B cell (primary cell): Measurements from ENCODE around the gene SGSM1. TPM values are rescaled to one million over a fixed set of nuclear protein-coding genes. Genes with fewer than 3 reads are reported as not detected.

ENCODE experiments used
- ATAC-seq: fragments of 200-7000 bp; cut with Tn5 transposase; one replicate; pipeline ENCODE4 v1.10.0; 2021; ENCODE audit warnings: low read depth, mild to moderate bottlenecking, moderate number of reproducible peaks, moderate library complexity
- CTCF ChIA-PET: fragments of 350-600 bp; sonication (Branson Sonifier 250); formaldehyde crosslinking; loops from one replicate; lab custom pipeline; 2021; ENCODE audit warnings: antibody characterized with exemption, inconsistent platforms; lab: Charles Lee
- POLR2A ChIA-PET: fragments of 350-600 bp; sonication (Branson Sonifier 250); formaldehyde crosslinking; loops from one replicate; lab custom pipeline; 2021; ENCODE audit warnings: antibody characterized with exemption; lab: Charles Lee
- DNase-seq: peaks from one replicate; pipeline ENCODE4 v3.0.0; 2013
- H2AFZ ChIP-seq: 2 replicates; pipeline ENCODE4 v1.6.1; 2012; ENCODE audit warnings: mild to moderate bottlenecking, low read depth, low read length; ENCODE audit not compliant: insufficient read depth, poor library complexity, severe bottlenecking
- H3K27ac ChIP-seq, 2 donors: 1 replicate in 1 of 2; 2 replicates in 1 of 2; pipeline ENCODE4 v1.5.1; 2012 to 2013; ENCODE audit warnings: low read length in 2 of 2, mild to moderate bottlenecking in 2 of 2, moderate library complexity in 1 of 2
- H3K27me3 ChIP-seq, 4 experiments: fragments of 200-600 bp in 1 of 4; sonication (generic) in 1 of 4; replicated peaks in 1 of 4; 1 replicate in 2 of 4; 2 replicates in 2 of 4; pipeline versions ENCODE4 v1.6.1 to v1.7.0; 2013 to 2016; ENCODE audit warnings: low read length in 3 of 4, mild to moderate bottlenecking in 2 of 4, mixed read lengths in 1 of 4, moderate library complexity in 1 of 4; ENCODE audit not compliant: insufficient read depth in 4 of 4, control insufficient read depth in 3 of 4; ENCODE audit errors: control extremely low read depth in 1 of 4
- H3K36me3 ChIP-seq, 2 experiments: replicated peaks in 1 of 2; 1 replicate in 1 of 2; 2 replicates in 1 of 2; pipeline versions ENCODE4 v1.6.1 to v1.7.1; 2013; ENCODE audit warnings: low read length in 1 of 2; ENCODE audit not compliant: insufficient read depth in 2 of 2, control insufficient read depth in 1 of 2; ENCODE audit errors: control extremely low read depth in 1 of 2, extremely low read depth in 1 of 2
- H3K4me1 ChIP-seq, 2 donors: fragments of 200-600 bp in 1 of 2; sonication (generic) in 1 of 2; 1 replicate in 1 of 2; 2 replicates in 1 of 2; pipeline versions ENCODE4 v1.5.1 to v1.6.1; 2013 to 2017; ENCODE audit warnings: low read length in 2 of 2; ENCODE audit not compliant: control insufficient read depth in 2 of 2, insufficient read depth in 2 of 2
- H3K4me2 ChIP-seq: replicated peaks from 2 replicates; pipeline ENCODE3; 2012; ENCODE audit warnings: mild to moderate bottlenecking, low read depth, low read length; ENCODE audit not compliant: poor library complexity, severe bottlenecking
- H3K4me3 ChIP-seq, 5 experiments: fragments of 200-600 bp in 1 of 5; sonication (generic) in 1 of 5; 1 replicate in 3 of 5; 2 replicates in 2 of 5; pipeline versions ENCODE4 v1.5.1 to v1.7.0; 2011 to 2016; ENCODE audit warnings: low read length in 4 of 5, mild to moderate bottlenecking in 4 of 5, low read depth in 2 of 5, control low read depth in 1 of 5, moderate library complexity in 1 of 5; ENCODE audit not compliant: insufficient read depth in 1 of 5; ENCODE audit errors: control extremely low read depth in 1 of 5, extremely low read depth in 1 of 5
- H3K79me2 ChIP-seq: fragments of 200-600 bp; sonication (generic); one replicate; pipeline ENCODE4 v1.6.0; 2016; ENCODE audit warnings: low read length; ENCODE audit not compliant: control insufficient read depth, insufficient read depth
- H3K9ac ChIP-seq: fragments of 200-600 bp; sonication (generic); 2 replicates; pipeline ENCODE4 v1.6.1; 2017; ENCODE audit warnings: mild to moderate bottlenecking, low read length, moderate library complexity
- H3K9me3 ChIP-seq, 3 donors: one replicate each; pipeline versions ENCODE4 v1.6.1 to v1.7.1; 2013; ENCODE audit warnings: low read length in 2 of 3; ENCODE audit not compliant: control insufficient read depth in 2 of 3, insufficient read depth in 1 of 3; ENCODE audit errors: control extremely low read depth in 1 of 3
- H4K20me1 ChIP-seq: 2 replicates; pipeline ENCODE4 v1.6.0; 2012; ENCODE audit warnings: mild to moderate bottlenecking, low read length; ENCODE audit not compliant: insufficient read depth, control insufficient read depth, poor library complexity, severe bottlenecking
- H3K27ac Mint-ChIP-seq: one replicate; pipeline ENCODE4 v1.8.0; 2021; ENCODE audit warnings: mixed read lengths
- H3K27me3 Mint-ChIP-seq: one replicate; pipeline ENCODE4 v1.8.0; 2021; ENCODE audit warnings: mixed read lengths
- H3K4me1 Mint-ChIP-seq: one replicate; pipeline ENCODE4 v1.8.0; 2021; ENCODE audit warnings: mixed read lengths
- H3K4me3 Mint-ChIP-seq: one replicate; pipeline ENCODE4 v1.8.0; 2021; ENCODE audit warnings: mixed read lengths
- H3K9me3 Mint-ChIP-seq: one replicate; pipeline ENCODE4 v1.8.0; 2022; ENCODE audit warnings: mixed read lengths; ENCODE audit not compliant: insufficient read depth
- EZH2 ChIP-seq: IDR thresholded peaks from 2 replicates; pipeline ENCODE4 v1.6.1; 2012; ENCODE audit warnings: borderline replicate concordance, low read depth, mild to moderate bottlenecking, moderate library complexity, low read length; ENCODE audit not compliant: insufficient read depth, poor library complexity, severe bottlenecking
- WGBS: methylation state at CpG from one replicate; pipeline ENCODE4 v1.1.5; 2013; ENCODE audit warnings: missing lambda C conversion rate; ENCODE audit not compliant: insufficient coverage; 5-methylcytosine and 5-hydroxymethylcytosine counted together
- intact Hi-C: fragments of 100-400 bp; cut with micrococcal nuclease; formaldehyde crosslinking; loops from one replicate; pipeline ENCODE4 v1.10.0; 2022
- polyA plus RNA-seq: library from polyadenylated mRNA; depleted of rRNA; stranded (reverse); fragments of >200 nt; gene quantifications from 2 replicates; pipeline ENCODE4 v1.2.3, GENCODE V29; 2012
- total RNA-seq, 2 donors: library from RNA; stranded (reverse); fragments of 120-200 nt in 1 of 2; gene quantifications; 1 replicate in 1 of 2; 2 replicates in 1 of 2; pipeline versions ENCODE4 v1.2.3 to v1.2.4, GENCODE V29; 2013 to 2022
- TF ChIP-seq, protein P1 (sequence below): fragments of 200-600 bp; IDR thresholded peaks from one replicate; pipeline ENCODE4 v1.8.0; 2022; ENCODE audit warnings: antibody characterized with exemption, mild to moderate bottlenecking

SGSM1 gene
- total and polyA plus RNA-seq, 2 donors (not counting 1 experiment from before 2014, with no cell fraction given), result 0.91 to 1.3 TPM

DNA sequence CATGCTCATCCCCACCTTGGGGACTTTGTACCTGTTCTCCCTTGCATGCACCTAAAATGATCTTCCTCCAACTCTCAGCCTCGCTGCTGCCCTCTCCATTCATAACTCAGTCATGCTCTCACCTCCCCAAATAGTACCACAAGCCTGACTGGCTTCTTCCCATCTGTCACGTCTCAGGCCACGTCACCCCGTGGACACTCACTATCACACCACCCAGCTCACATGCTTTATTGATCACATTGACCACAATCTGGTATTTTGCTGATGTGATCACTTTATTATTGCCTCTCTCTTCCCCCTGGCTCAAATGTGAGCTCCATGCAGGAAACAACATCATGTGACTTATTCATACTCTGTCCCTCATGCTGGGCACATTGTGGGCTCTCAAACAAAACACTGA is 9.2 kb upstream of the SGSM1 start:
- ChIA-PET POLR2A (no interaction called here), CTCF (no interaction called here)
- Mint-ChIP-seq H3K27ac (no peak overlapping the region), H3K9me3 (no peaks in the 10 kb centered on the region), H3K4me1 (no peaks in the 10 kb centered on the region), H3K27me3 (peaks cover 4% of the 10 kb centered on the region), H3K4me3 (no peak overlapping the region)
- no peaks in the 10 kb centered on the region for H4K20me1 ChIP-seq
- no peak overlapping the region for H3K9ac ChIP-seq
- no peak overlapping the region for H3K27ac ChIP-seq
- no peaks in the 10 kb centered on the region for H3K4me1 ChIP-seq
- DNase-seq (no peak), ATAC-seq (no peak)
- H3K4me2 ChIP-seq, result no peak overlapping the region
- no peaks in the 10 kb centered on the region for H3K79me2 ChIP-seq
- intact Hi-C loops, result no loop called here
- H3K36me3 ChIP-seq, result no peaks in the 10 kb centered on the region
- no peak for TF ChIP-seq EZH2
- TF ChIP-seq, protein P1, sequence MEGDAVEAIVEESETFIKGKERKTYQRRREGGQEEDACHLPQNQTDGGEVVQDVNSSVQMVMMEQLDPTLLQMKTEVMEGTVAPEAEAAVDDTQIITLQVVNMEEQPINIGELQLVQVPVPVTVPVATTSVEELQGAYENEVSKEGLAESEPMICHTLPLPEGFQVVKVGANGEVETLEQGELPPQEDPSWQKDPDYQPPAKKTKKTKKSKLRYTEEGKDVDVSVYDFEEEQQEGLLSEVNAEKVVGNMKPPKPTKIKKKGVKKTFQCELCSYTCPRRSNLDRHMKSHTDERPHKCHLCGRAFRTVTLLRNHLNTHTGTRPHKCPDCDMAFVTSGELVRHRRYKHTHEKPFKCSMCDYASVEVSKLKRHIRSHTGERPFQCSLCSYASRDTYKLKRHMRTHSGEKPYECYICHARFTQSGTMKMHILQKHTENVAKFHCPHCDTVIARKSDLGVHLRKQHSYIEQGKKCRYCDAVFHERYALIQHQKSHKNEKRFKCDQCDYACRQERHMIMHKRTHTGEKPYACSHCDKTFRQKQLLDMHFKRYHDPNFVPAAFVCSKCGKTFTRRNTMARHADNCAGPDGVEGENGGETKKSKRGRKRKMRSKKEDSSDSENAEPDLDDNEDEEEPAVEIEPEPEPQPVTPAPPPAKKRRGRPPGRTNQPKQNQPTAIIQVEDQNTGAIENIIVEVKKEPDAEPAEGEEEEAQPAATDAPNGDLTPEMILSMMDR, result no peak
- H3K9me3 ChIP-seq, result no peaks in the 10 kb centered on the region
- no peak overlapping the region for H3K4me3 ChIP-seq
- H2AFZ ChIP-seq, result no peak overlapping the region
- no peaks in the 10 kb centered on the region for H3K27me3 ChIP-seq
- 66% methylated on average over 4 of the region's 4 CpGs for WGBS

DNA sequence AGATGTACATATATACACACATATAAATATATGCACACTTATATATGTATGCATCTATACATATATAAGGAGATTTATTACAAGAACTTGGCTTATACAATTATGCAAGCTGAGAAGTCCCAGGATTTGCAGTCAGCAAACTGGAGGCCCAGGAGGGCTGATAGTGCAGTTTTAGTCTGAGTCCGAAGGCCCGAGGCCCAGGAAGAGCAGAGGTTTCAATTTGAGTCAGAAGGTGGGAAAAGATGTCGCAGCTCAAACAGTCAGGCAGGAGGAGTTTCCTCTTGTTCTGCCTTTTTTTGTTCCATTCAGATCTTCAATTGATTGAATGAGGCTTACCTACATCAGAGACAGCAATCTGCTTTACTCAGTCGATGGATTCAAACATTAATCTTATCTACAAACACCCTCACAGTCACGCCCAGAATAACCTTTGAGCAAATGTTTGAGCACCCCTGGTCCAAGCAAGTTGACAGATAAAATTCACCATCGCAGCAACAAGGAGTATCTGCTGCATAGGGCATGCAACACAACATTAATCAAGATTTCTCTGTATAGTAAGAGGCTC is 4.0 kb upstream of the SGSM1 start:
- no peaks in the 10 kb centered on the region for H3K79me2 ChIP-seq
- H3K4me1 Mint-ChIP-seq, result peaks cover 3% of the 10 kb centered on the region
- no peaks in the 10 kb centered on the region for H4K20me1 ChIP-seq
- no peak overlapping the region for H3K4me2 ChIP-seq
- no peak overlapping the region for H3K4me3 ChIP-seq
- no peak for DNase-seq
- peaks cover 5 to 11% of the 10 kb centered on the region in 2 donors for H3K4me1 ChIP-seq
- H2AFZ ChIP-seq, result no peak overlapping the region
- ChIA-PET CTCF (interaction anchor here (0.6 to 2.7 kb wide), 7 partner anchors 10 to 48 kb away, joined by 3 to 26 read pairs (median 5); no protein-coding TSS in a partner anchor), POLR2A (no interaction called here)
- no peak overlapping the region for H3K9ac ChIP-seq
- H3K36me3 ChIP-seq, result no peaks in the 10 kb centered on the region
- peaks cover 8% of the 10 kb centered on the region for H3K27me3 Mint-ChIP-seq
- no peak overlapping the region for H3K27ac Mint-ChIP-seq
- no peak for ATAC-seq
- intact Hi-C loops, result no loop called here
- H3K27ac ChIP-seq, result no peak overlapping the region
- H3K4me3 Mint-ChIP-seq, result no peak overlapping the region
- WGBS, result 73% methylated on average over 4 of the region's 6 CpGs
- TF ChIP-seq, protein P1, result no peak
- TF ChIP-seq EZH2, result no peak
- no peaks in the 10 kb centered on the region for H3K9me3 Mint-ChIP-seq
- peaks cover 0 to 23% (median 4%) of the 10 kb centered on the region in 4 experiments for H3K27me3 ChIP-seq
- peaks cover 0 to 17% (median 0%) of the 10 kb centered on the region in 3 donors for H3K9me3 ChIP-seq
